ENCODE measurements around the gene UGT1A4.

Gene UGT1A4

DNA sequence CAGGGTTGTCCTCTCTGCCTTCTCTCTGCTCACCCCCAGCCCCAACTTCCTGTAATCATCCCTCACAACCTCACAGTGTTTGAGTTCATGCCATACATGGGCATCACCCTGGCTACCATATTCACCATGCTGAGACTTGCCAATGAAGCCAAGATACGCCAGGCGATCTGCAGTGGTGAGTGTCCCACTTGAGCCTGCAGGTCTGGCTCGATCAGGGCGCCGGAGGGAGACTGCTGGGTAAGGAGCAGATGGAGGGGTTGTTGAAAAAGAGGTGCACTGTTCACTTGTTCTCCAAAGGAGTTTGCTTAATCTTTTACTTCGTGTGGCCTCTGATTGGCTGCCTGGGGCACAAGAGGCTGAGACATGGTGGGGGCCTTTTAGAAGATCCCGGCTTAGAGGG is 74.2 kb downstream of the UGT1A4 start:
- DNase-seq = no peak

DNA sequence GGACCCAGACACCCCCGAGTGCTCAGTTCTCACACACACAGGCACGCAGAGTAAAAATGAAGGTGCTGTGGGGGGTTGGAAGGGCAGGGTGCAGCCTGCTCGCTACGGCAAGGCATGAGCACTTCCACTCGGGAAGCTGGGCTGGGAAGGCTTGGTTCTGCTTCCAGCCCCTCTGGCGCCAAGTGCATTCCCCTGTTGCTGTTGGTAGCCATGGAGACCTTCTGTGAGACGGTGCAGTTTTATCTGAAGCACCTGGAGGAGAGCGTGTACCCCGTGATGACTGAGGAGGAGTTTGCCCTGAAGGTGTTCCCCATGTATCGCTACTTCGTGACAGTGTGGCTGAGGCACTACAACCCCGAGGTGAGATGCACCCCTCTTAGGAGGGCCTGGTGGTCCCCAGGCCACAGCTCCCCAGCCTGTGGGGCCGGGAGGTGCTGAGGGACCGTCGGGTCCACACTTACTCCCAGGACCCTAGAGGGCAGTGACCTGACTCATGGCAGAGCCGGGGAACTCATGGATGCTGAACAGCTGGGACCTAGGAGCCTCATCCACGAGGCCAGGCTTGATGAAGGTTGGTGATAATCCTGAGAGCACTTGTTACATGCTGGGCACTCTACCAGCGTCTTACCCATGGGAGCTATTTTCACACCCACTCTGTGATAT is 75.1 kb downstream of the UGT1A4 start:
- DNase-seq = no peak

DNA sequence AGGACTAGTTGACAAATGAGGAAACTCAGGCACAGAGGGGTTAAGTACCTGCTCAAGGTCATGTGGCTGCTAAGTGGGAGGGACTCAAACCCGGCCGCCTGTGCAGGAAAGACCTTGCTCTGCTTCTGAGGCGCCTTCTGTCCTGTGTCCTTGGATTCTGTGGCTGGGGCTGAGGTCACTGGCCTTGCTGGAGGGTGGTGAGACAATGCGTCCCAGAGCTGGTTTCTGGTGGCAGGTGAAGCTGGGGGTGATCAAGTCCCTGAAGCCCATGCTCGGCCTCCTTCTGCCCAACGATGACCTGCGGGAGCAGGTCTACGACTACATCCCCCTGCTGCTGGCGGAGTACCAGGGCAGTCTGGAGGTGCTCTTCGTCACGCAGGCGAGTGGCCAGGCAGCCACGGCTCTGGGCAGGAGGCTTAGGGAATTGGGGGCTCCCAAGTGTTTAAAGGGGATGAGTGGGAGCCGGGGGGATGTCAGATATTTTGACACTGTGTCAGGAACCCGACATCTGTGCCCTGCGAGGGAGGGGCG is 75.7 kb downstream of the UGT1A4 start:
- no peak for DNase-seq

DNA sequence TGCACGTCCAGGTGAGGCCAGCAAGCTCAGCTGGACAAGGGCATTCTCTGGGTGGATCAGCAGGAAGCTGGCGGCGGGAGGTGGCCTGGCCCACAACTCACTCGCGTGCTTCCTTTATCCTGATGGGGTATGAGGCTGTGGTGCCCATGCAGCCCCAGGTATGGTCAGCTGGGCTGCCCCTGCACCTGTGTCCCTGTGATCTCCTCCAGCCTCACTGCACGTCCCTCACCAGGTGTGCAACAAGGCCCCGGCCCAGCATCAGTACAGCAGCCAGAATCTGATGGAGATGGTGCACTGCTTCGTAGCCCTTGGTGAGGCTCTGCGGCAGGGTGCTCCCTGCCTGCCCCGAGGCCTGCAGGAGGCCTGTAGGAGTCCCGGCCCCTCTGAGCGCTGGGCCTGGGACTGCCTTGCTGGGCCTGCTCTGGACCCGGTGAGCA is 77.2 kb downstream of the UGT1A4 start:
- DNase-seq = no peak

DNA sequence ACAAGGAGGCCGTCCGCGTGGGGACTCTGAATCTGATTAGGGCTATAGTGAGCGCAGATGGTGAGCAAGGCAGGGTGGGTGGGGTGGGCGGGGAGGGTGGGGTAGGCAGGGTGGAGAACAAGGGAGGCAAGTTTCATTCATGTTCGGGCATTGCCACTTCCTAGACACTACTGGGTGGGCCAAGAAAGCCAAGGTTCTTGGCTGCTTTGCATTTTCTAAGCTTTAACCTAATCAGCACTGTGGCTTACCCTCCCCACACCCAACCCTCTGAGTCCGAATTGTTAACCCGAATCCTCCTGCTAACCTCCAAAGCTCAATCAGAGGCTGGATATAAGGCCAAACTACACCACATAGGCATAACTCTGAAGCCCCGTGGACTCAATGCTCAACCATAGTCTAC is 77.7 kb downstream of the UGT1A4 start:
- no peak for DNase-seq

DNA sequence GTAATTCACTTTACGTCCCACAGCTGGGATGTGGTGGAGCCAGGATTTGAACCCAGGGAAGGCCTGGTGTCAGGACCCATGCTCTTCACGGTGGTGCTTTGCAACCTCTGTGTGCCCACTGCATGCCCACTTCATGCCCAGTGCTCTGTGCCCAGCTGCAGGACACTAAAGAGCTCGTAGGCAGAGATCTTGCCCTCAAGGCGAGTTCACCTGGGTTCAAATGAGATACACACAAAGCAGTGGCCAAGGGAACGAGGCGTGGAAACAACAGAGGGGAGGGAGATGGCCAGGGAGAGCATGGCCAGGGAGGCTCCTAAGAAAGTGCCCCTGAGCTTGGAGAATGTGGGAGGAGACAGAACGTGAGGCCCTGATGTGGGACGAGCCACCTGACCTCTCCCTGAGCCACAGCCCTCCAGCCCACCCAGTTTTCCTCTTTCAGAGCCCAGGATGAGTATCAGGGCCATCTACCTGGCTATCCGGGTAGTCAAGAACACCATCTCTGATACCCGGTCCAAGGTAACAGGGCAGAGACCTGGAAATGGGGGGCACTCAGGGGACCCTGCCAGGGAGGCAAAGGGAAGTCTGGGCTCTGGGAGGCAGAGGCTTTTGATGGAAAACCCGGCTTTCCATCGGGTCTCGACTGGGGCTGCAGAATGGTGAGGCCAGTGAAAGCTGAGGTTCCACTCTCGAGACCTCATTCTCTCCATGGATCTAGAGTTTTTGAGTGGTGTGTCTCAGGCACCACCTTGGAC is 80.0 kb downstream of the UGT1A4 start:
- DNase-seq = no peak

DNA sequence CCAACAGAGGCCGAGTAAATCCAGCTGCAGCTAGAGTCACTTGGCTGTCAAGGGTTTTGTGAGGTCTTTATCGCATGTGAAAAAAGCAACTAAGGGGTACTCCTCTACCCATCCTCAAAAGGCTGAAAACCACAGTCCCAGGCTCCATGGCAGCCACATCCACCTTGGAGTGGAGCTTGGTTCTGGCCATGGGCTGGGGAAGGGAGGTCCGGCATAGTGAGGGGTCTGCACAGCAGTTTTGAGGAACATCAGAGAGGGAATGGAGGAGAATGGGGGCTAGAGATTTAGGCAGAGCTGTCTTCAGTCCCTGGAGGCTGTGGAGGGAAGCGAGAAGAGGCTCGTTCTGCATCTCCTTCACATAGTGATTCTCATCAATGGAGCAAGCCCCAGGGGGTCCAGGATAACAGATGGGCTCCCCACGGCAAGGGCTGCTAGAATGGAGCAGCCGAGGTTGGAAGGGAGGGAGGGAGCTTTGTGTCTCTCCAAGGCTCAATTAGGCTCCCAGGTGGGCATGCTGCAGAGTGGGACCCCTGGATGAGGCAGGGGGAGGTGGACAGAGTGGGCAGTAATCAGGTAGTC is 80.6 kb downstream of the UGT1A4 start:
- no peak for DNase-seq

DNA sequence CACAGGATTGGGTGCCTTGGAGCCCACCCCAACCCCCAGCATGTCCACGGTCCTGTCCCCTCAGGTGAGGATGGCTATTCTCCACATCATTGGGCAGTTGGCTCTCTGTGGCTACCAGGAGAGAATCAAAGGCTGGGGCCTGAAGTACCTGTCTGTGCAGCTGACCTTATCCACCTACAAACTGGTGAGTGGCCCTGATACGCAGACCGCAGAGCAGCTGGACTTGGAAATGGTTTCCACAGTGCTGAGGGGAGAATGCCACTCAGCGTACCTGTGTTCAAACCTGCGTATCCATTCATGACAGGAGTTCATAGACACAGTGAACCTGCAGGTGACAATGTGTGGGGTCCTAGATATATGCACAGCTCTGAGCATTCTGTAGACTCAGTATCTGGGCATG is 81.2 kb downstream of the UGT1A4 start:
- DNase-seq = no peak

DNA sequence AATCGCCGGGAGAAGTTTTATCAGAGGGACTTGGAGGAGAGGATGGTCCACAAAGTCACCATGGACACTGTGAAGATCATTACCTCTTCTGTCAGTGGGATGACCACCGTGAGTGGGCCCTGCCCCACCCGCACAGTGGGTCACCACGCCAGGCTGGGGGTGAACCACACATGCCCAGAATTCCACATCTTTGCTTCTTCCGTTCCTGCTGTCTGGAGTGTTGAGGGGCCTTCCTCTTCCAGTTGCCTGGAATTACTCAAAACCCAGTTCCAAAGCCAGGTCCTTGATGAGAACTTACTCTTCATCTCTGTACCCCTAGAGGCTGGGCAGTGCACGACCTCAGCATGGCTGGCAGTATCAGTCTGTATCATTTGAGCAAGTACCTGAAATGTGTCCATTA is 81.7 kb downstream of the UGT1A4 start:
- no peak for DNase-seq

DNA sequence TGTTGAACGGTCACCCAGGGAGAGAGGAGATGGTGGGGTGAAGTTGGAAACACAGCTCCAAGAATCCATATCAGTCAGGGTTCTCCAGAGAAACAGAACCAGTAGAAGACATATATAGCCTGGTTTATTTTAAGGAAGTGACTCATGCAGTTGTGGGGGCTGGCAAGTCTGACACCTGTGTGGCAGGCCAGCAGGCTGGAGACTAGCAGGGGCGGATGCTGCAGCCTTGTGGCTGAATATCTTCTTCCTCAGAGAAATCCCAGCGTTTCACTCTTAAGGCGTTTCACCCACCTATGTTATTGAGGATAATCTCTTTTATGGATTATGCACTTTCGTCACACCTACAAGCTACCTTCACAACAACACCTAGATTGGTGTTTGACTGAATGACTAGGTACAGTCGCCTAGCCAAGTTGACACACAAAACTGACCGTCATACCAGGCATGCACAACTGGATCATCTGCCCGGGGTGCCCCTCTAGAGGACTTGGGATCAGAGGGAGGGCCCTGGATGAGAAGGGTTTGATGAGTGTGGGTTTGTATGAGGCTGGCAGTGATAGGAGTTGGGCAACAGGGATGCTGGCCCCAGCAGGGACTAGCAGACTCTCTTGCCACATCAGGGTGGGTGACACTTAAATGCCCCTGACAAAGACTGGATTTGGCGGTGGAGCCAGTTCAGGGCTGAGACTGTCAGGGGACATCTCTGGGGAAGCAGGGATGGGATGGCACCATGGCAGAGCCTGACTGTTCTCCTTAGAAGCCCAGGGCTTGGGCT is 83.0 kb downstream of the UGT1A4 start:
- no peak for DNase-seq

DNA sequence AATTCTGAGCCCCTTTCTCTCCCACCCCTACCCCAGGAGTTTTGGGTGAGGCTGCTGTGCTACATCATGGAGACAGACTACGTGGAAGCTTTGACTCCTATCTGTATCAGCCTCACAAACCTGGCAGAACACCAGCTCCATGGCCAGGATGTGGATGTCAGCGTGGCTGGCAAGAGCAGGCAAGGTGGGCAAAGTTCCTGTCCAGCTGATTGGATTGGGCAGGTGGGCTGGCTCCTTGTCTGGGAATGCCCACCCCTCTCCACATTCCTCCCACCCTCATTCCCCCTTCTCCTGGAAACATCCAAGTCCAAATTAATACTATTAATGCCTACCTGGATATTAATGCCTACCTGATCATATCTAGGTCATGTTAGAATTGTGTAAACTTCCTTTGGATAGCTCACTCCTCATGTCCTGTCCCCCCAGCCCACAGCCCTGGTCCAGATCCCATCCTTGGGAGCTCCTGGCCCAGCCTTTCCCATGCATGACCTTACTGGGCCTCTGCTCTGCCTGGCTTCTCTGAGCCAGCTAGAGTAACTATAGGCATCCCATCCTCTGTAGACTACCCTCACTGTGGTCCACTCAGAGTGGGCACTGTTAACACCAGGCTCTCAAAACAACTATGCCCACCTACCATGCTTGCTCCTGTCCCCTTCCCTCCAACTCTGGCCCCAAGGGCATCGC is 83.7 kb downstream of the UGT1A4 start:
- DNase-seq = no peak

DNA sequence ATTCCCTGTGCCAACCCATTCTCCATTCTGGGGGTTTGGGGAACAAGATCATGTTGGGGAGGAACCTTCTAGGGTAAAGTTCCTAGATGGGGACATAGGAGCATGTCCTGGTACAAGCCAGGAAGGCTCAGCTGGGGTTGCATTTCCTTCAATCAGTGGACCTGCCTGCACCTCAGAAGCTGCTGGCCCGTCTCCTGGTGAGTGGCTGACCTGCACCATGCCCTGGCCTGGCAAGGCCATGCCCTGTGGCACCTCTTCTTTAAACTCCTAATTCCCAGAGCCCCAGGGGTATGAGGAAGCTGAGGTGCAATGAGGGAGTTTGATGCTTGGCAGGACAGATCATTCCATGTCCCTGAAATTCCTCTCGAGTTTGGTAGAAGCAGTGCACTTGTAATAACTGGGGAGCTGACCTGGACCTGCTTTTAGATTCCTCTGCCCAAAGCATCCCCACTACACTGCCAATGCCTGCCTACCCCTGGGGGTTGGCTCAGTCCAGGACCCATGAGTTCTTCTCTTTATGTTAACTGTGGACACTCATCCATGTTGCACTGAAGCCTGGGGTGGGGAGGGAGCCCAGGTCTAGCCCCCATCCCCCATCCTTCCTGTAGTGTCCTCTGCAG is 84.9 kb downstream of the UGT1A4 start:
- DNase-seq = no peak

DNA sequence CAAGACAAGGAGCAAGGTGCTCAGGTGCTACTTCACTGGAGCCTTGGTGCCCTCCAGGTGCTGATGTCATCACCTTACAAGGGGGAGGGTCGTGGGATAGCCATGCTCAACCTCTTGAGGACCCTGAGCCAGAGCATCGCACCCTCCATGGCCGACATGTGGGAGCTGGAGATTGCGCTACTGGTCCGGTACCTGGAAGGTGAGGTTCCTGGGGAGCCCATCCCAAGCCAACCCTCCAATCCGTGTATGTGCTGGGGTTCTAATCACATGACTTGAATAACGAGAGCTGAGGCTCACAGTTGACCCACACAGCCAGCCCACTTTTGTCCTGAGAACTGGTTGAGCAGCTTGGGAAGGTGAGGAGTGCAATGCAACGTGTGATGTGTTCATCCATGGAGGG is 85.5 kb downstream of the UGT1A4 start:
- DNase-seq = no peak

DNA sequence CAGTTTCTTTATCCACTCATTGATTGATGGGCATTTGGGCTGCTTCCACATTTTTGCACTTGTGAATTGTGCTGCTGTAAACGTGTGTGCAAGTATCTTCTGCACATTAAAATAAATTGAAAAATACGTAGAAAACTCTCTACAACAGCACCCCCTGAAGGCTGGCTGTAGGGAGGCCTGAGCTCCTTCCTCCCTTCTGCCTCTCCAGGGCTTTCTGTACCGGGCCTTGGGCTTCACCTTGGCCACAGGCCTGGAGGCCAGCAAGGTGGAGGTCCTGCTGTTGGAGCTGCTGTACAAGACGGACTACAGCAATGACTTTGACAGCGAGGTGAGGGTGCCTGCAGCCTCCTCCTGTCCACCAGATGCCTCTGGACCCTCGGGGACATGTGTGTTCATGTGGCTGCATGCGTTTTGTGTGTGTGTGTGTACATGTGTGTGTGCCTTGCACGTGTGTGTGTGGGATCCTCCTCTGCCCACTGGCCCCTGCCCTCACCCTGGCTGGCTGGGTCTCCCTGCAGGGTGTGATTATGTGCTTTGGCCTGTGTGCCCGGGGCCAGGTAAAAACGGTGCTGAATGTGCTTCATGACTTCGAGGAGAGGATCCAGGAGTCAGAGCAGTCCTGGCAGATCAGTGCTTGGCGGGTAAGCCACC is 88.8 kb downstream of the UGT1A4 start:
- no peak for DNase-seq

DNA sequence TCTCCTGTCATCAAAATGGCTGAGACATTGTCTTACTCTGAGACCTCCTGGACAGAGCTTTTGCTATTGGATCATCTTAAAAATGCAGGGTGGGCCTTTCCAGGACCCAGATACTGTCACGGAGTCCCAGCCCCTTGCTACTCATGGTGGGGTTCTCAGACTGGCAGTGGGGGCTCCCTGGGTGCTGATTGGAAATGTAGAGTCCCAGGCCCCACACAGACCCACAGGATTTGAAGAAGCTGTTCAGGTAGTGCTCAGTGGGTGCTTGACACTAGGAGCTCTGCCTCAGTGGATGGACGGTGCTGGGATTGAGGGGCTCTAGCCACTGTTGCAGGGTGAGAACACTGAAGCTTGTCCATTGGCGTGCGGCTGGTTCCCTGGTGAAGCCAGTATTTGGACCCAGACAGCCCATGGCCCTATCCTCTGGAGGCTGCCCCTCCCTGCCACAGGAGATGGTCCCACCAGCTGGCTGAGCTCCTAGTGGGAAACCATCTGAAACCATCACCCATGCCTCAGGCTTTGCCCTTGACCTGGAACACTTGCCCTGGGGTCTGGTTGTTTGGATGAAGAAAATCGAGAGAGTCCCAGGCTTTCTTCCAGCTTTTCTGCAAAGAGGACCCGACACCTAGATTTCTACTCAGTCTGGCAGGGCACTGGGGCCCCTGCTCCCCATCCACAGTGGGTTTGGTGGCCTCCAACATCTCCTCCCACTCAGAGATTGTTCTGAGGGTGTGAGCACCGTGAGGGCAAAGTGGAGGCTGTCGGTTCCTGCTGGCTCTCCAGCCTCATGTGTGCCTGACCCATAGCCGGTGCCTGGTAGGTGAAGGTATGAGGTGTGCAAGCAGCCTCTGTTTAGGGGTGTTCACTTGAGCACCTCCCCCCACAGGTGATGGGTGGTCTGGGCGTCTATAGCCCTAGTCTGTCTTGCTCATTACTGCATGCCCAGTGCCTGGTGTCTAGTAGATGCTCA is 89.7 kb downstream of the UGT1A4 start:
- DNase-seq = no peak

DNA sequence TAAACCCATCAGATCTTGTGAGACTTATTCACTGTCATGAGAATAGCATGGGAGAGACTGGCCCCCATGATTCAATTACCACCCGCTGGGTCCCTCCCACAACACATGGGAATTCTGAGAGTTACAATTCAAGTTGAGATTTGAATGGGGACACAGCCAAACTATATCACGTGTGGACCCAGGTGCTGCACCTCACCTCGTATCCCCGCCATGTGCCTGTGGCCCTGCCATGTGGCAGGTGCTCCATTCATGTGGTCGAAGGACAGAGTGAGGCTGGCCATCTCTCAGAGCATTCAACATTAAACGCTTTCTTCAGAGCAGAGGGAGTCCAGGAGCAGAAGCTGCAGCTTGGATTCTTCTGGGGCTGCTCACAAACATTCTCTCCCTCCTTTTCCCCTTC is 91.8 kb downstream of the UGT1A4 start:
- DNase-seq = no peak

DNA sequence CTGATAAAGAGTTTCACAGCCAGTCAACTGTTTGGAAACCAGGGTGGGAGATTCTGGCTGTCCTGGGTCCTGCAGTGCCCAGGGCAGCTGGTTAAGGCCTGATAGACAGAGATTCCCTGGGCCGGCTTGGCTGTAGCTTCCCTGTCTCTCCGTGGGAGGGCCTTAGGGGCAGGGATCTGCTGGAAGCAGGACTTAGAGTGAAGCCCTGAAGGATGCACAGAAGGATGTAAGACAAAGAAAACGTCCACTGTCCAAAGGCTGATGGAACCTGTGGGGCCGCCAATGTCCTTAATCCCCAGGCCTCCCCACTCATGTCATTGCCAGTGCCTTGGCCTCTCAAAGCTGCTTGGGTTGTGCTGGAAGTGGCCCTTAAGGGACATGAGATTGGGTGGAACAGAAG is 92.6 kb downstream of the UGT1A4 start:
- DNase-seq = no peak

DNA sequence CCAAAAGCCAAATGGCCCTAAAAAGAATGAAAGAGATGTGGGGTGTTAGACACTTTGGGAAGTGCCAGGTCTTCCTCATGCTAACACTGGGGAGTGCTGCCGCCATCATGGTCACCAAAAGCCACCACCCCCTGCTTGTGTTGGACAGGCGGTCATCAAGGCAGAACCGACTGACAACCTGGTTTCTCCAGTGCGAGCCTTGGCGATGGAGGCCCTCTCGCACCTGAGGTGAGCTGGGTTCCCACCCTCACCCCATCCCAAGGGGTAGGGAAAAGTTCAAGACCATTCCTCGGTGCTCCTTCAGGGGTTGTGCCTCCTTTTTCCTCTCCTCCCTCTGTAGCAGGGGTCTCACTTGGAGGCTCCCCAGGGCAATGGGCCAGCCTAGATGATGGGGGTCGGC is 93.2 kb downstream of the UGT1A4 start:
- DNase-seq = no peak

DNA sequence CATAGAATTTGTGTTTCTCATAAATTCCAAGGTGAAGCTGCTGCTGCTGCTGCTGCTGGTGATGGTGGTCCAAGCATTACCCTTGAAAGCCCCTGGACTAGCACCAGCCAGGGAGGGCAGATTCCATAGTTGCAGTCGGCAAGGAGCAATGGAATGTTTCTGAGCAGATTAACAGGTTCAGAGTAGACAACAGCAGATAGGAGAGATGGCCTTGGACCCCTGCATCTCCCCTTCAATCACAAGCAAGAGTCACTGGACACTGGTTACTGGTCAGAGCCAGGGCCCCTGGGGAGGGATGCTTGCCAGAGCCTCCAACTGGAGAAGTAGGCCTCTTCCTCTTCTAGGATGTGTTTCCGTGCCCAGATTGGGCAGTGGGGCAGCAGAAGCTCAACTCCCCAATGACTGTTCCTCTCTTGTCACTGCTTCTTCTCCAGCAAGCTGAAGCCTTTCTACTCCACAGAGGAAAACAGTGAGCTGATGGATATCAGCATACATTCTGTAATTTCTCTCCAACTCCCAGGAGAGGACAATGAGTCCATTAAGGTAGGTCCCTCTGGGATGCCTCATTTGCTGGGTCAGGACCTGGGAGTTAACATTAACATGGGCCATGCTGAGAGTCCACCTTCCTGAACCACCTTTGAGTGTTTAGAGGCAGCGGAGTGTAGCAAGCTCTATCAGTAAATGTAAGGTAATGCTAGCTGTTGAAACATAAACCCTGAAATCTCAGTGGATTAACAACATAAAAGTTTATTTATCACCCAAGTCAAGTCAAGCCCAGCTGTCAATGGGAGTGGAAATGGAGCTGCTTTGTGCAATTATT is 94.9 kb downstream of the UGT1A4 start:
- no peak for DNase-seq
